Measurements from ENCODE around the gene CACNA2D3.

- TF ChIP-seq EZH2 (IDR thresholded peaks at IDR 0.05; ENCODE audit: borderline replicate concordance, low read length) (no peak), CTCF (conservative IDR thresholded peaks at IDR 0.05 in 1 of 2, IDR thresholded peaks at IDR 0.05 in 1 of 2; ENCODE audit: extremely low read depth in 1 of 2, insufficient read depth in 1 of 2, low read depth in 1 of 2, low read length in 2 of 2) (no peak)
These were observed 391.7 kb downstream of the CACNA2D3 start for GRCh38 chr3:54514006-54514405.
